Stimulated activated CD8-positive, alpha-beta memory T cell treated with anti-CD3 and anti-CD28 coated beads, Interleukin-7, amount 100 ng/mL, for 4 hours (primary cell): ENCODE measurements around the gene PLB1.

Experiments
- DNase-seq, 2 donors: peaks; one replicate each; pipeline ENCODE4 v3.0.0-alpha.2; 2020; ENCODE audit warnings: low read depth in 2 of 2

PLB1 gene

DNA sequence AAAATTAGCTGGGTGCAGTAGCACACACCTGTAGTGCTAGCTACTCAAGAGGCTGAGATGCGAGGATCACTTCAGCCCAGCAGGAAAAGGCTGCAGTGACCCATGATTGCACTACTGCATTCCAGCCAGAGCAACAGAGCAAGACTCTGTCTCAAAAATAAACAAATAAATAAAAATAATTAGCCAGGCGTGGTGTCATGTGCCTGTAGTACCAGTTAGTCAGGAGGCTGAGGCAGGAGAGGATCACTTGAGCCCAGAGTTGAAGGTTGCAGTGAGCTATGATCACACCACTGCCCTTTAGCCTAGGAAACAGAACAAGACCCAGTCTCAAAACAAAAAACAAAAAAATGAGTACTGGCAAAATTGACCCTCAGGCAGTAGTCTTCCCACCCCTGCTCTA is 193.9 kb downstream of the PLB1 start:
- no peak for DNase-seq

DNA sequence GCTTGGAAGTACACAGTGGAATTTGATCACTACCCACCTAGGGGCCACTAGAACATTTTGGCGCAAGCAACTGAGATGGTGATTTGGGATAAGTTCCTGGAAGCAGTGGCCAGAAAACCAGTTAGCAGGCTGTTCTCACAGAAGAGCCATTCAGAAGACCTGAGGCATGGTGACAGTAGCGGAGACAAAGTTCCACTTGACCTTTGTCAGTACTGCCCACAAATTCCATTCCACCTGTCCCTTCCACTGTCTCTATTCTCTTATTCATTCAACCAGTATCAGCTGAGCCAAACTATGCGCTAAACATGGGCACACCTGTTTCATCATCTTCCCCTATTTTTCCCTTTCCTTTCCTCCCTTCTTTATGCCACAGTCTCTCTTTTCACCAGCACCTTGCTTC is 196.6 kb downstream of the PLB1 start:
- no peak for DNase-seq

DNA sequence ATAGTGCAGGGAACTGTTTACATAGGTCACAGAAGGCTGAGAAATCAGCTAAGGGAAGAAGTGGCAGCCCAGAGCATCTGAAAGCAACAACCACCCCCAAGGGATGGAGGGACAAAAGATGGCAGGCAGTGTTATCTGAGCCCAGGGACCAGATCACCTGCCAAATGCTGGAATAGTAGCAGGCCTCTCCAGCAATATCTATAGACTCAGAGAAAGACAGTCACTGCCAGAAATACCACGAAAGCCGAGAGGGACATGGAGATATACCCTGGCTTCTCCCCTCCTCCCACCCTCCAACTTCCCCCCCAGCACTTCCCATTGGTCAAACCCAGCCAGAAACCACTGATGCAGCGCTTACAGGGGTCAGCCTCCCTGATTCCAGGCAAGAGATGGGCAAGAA is 197.4 kb downstream of the PLB1 start:
- no peak for DNase-seq
